ENCODE data around the gene ODAD3.
"Not testable (repeated sequence)": the region's sequence is repeated elsewhere in the genome, so short reads cannot be mapped to it uniquely, and the experiment has no call there.

The ODAD3 gene

DNA sequence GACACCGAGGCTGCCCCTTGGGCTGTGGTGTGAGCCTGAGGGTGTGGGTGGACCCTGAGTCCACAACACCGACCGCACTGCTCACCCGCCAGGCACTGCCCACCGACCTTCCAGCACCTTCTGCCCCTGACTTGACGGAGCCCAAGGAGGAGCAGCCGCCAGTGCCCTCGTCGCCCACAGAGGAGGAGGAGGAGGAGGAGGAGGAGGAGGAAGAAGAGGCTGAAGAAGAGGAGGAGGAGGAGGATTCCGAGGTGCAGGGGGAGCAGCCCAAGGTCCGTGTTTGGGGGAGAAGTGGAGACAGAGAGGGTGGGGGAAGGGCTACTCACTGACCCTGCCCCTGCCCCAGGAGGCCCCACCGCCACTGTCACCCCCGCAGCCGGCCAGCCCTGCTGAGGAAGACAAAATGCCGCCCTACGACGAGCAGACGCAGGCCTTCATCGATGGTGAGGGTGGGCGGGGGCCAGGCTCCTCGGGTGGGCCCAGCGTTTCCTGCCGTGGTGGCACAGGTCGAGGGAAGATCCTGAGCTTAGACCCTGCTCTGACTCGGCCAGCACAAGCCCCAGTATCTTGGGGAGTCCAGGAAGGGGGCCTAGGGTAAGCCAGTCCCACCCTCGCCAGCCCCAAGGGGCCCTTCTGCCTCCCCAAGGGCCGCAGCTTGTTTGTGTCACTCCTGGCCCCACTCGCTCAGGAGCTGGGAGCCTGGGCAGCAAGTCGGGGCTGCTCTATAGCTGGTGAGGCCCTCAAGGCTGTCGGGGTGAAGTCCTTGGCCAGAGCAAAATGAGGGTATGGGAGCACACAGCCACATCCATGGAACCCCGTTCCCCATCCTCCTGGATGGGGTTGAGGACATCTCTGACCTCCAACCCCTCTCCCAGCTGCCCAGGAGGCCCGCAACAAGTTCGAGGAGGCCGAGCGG, 12.7 kb upstream of the ODAD3 start:
- DNase-seq, result no peak
- in situ Hi-C loops (cut with HindIII; ENCODE audit: low pct_ligation_motif_present, low pct_unique_long_range_greater_than_20kb, low sequenced_read_pairs), result no loop called here

DNA sequence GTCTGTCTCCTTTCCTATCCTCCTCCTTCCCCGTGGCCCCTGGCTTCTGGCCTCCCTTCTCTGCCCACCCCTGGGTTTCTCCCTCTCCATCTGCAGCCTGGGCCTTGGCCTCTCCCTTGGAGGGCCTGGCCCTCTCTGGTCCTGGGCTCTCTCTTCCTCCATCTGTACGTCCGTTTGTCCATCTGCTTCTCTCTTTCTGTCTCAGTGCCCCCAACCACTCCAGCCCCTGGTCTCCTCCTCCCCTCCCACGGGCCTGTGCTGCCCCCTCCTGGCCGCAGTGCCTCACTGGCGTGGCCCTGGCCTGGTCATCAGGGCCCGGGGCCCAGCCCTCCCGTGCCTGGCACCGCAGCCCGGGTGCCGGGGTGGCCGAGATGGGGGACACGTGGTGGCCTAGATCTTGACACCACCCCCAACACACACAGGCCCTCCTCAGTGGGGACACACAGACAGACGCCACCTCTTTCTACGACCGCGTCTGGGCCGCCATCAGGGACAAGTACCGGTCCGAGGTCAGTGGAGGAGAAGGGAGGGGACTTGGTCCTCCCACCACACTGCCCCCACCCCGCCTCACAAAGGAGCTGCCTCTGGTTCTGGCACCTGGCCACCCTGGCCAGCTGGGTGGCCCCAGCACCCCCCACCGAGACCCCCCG, 11.9 kb upstream of the ODAD3 start:
- peak; percentile 46 for DNase-seq
- in situ Hi-C loops (cut with HindIII; ENCODE audit: low pct_ligation_motif_present, low pct_unique_long_range_greater_than_20kb, low sequenced_read_pairs), result no loop called here

DNA sequence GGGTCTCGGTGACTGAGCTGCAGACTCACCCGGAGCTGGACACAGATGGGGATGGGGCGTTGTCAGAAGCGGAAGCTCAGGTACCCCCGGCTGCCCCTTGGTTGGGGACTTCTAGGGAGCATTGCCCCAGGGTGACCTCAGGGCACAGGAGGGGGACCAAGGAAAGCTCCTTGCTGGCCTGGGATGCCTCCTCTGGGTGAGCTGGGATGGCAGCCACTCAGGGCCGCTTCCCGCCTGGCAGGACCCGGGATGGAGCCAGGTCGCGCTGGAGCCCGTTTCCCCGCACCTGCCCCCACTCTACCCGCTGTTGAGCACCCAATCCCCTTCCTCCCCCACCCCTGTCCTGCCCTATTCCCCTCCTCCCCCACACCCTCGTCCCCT, 11.3 kb upstream of the ODAD3 start:
- in situ Hi-C loops (cut with HindIII; ENCODE audit: low pct_ligation_motif_present, low pct_unique_long_range_greater_than_20kb, low sequenced_read_pairs), result no loop called here
- DNase-seq, result no peak

DNA sequence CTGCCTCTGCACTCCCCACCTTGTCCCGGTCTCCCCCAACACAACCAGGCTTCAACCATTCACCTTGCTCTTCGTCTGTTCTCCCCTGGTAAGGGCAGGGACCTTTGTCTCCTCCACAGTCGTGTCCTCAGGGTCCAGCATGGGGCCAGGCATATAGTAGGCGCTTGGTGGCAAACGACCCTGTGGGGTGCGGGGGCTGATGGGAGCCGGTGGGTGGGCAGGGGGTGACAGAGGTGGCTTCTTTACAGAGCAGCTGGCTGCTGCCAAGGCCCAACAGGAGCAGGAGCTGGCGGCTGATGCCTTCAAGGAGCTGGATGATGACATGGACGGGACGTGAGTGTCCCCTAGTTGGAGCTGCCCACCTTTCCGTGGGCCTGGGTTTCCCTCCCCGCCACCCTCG, 10.2 kb upstream of the ODAD3 start:
- no peak for DNase-seq
- in situ Hi-C loops (cut with HindIII; ENCODE audit: low pct_ligation_motif_present, low pct_unique_long_range_greater_than_20kb, low sequenced_read_pairs), result no loop called here

DNA sequence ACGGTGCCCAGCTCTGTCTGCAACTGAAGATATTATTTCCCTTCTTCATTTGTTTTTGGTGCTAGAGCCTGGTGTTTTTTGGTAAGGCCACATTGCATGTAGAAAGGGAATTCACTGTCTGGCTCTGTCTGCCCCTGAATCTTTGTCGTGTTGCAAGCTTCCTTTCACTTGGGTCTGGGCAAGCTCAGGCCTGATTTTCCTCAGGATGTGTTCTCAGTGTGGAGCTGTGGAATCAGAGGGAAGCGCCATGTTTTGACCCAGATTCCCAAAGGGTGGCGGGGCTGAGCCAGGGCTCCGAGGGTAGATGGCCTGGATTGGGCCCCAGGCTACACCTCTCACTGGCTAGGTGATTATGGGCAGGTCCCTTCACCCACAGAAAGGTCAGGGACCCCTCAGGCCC, 9.1 kb upstream of the ODAD3 start:
- in situ Hi-C loops (cut with HindIII; ENCODE audit: low pct_ligation_motif_present, low pct_unique_long_range_greater_than_20kb, low sequenced_read_pairs), result no loop called here
- no peak for DNase-seq

DNA sequence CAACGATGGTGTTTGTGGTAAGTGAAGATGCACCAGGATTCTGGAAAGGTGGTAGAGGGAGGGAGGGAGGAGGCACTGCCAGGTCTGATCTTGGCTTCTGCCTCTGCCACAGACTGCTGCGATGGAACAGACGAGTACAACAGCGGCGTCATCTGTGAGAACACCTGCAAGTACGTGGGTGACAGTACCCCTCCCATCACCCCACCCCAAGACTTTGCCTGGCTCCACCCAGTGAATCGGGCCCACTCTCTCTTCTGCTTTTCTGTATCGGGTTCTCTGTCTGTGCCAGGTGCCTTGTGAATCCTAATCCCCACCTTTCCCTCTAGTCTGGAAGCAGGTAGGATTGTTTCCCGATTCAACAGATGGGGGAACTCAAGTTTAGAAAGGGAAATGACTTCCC, 3.0 kb upstream of the ODAD3 start:
- in situ Hi-C loops (cut with HindIII; ENCODE audit: low pct_ligation_motif_present, low pct_unique_long_range_greater_than_20kb, low sequenced_read_pairs), result no loop called here
- no peak for DNase-seq

DNA sequence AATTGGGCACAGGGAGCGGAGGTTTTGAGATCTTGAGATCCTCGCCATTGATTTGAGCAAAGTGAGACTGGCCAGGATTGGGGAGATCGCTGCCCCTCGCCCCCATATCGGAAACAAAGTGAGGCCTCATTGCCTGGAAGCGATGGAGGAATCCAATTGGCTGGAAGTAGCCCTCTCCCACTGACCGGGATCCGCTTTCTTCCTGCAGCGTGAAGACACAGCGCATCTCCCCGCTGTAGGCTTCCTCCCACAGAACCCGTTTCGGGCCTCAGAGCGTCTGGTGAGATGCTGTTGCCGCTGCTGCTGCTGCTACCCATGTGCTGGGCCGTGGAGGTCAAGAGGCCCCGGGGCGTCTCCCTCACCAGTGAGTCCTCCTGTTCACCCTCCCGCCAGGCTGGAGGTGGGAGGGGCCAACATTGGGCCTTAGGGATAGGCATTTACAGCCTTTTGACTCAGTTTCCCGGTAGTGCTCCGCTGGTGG, 952 bp upstream of the ODAD3 start:
- in situ Hi-C loops (cut with HindIII; ENCODE audit: low pct_ligation_motif_present, low pct_unique_long_range_greater_than_20kb, low sequenced_read_pairs), result no loop called here

DNA sequence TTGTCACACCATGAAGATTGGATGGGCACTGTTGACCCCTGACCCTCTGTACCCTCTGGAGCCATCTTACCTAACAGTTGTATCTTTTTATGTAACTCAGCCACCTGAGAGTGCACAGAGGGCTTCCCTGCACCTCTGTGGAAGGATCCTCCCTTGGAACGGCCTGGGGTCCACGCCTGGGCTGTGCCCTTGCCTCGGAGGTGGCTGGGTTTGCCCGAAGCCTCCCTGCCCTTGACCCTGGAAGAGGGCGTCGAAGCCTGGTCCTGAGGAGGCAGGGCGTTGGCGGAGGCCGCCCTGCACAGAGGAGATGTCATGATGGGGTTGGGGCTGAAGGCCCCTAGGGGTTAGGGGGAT, 241 bp downstream of the ODAD3 start:
- in situ Hi-C loops (cut with HindIII; ENCODE audit: low pct_ligation_motif_present, low pct_unique_long_range_greater_than_20kb, low sequenced_read_pairs), result no loop called here
- DNase-seq, result no peak

More for the DNA sequence above, 952 bp upstream of the ODAD3 start:
- DNase-seq, result peak; percentile 23

DNA sequence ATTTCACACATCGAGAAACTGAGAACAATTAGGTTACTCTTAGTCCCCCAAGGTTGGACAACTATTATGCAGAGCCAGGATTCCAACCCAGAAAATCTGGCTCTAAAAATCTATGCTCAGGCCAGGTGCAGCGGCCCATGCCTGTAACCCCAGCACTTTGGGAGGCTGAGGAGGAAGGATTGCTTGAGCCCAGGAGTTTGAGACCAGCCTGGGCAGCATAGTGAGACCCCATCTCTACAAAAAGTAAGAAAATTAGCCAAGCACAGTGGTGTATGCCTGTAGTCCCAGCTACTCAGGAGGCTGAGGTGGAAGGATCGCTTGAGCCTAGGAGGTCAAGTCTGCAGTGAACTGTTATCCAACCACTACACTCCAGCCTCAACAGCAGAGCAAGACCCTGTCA, 1.4 kb downstream of the ODAD3 start:
- in situ Hi-C loops (cut with HindIII; ENCODE audit: low pct_ligation_motif_present, low pct_unique_long_range_greater_than_20kb, low sequenced_read_pairs); DNase-seq: not testable (repeated sequence)

DNA sequence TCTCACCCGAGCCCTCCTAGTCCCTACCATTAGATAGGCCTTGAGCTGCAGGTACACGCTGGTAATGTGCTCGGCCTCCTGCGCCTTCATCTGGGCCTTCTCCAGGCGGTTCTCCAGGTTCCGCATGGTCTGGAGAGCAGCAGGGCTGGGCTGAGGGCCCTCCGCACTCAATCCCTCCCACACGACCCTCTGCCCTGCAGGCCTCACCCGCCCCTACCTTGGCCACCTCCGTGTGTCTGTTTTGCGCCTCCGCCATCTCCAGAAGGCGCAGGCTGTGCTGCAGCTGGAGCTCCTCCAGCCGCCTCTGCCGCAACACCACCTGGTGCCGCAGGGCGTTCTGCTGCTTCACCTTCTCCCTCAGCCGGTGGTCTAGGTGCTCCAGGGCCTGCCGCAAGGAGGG, 8.3 kb downstream of the ODAD3 start:
- in situ Hi-C loops (cut with HindIII; ENCODE audit: low pct_ligation_motif_present, low pct_unique_long_range_greater_than_20kb, low sequenced_read_pairs), result no loop called here

DNA sequence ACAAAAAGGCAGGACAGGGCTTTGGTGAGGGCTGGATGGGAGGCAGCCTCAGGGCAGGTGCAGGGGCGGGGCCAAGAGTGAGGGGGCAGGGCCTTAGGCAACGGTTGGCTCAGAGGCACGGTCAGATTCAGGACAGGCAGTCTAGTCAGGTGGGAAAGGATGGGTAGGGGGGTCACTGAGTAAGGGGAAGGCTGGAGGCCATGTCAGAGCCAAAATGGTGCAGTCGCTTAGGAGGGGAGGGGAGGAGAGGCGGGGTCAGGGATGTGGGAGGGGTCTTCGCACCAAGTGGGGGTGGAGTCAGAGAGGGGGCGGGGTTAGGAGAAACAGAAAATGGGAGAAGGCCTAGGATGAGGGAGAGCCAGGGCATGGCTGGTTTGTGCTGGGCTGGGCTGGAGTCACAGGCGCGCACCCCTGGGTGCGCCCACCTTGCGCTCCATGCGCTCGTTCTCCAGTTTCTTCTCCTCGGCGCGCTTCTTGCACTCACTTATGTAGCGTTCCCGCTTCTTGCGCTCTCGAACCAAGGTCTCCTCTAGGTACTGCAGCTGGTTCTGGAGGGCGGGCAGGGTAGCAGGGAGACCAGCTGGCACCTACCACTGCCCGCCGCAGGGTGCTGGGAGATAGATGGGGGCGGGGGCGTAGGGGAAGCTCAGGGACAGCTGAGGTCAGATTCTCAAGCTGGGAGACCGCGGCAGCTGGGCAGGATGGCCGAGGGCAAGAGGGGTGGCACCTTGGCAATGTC, 9.0 kb downstream of the ODAD3 start:
- in situ Hi-C loops (cut with HindIII; ENCODE audit: low pct_ligation_motif_present, low pct_unique_long_range_greater_than_20kb, low sequenced_read_pairs), result no loop called here
- no peak for DNase-seq

More for the DNA sequence above, 8.3 kb downstream of the ODAD3 start:
- DNase-seq, result no peak

DNA sequence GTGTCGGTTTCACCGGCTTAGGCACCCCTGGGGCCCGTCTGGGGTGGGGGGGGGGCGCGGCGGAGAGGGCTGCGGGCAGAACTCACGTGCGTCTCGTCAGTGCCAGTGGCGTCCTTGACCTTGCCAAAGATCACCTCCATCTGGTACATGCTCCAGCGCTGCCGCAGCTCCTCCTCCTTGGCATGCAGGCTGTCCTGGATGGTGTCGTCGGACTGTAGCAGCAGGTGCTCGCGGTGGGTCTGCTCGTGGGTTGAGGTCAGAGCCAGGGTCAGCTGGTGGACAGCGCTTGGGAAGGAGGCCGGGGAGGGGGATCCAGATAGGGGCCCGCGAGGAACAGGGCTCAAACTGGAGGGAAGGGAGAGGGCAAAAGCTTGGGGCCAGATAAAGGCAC, 11.1 kb downstream of the ODAD3 start:
- in situ Hi-C loops (cut with HindIII; ENCODE audit: low pct_ligation_motif_present, low pct_unique_long_range_greater_than_20kb, low sequenced_read_pairs), result no loop called here
- DNase-seq, result no peak

DNA sequence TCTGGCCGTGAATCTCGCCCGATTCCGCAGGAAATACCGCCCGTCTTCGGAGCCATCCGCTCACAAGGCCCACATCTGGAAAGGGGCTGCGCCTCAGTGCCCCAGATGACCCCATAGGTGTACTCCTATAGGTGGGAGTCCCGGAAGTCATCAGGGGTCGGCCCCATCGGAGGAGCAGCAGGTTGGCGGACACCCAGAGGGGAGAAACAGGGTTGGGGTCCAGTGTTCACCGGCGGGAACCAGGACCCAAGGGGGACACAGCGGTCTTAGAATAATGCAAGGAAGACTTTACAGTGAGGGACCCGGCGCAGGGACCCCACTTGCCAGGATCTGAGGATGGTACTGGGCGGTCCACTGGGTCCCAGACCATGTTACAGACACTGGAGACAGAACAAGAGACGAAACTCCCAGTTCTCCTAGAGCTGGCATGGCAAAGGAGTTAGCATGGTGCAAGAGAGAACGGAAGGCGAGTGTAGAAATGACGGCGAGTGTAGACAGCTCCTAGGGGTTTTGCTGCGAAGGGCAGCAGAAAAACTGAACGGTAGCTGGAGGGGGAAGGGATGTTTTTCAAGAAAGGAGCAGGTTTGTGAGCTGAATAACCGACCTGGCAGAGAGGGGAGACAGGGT, 11.6 kb downstream of the ODAD3 start:
- DNase-seq, result no peak
- in situ Hi-C loops (cut with HindIII; ENCODE audit: low pct_ligation_motif_present, low pct_unique_long_range_greater_than_20kb, low sequenced_read_pairs), result no loop called here

DNA sequence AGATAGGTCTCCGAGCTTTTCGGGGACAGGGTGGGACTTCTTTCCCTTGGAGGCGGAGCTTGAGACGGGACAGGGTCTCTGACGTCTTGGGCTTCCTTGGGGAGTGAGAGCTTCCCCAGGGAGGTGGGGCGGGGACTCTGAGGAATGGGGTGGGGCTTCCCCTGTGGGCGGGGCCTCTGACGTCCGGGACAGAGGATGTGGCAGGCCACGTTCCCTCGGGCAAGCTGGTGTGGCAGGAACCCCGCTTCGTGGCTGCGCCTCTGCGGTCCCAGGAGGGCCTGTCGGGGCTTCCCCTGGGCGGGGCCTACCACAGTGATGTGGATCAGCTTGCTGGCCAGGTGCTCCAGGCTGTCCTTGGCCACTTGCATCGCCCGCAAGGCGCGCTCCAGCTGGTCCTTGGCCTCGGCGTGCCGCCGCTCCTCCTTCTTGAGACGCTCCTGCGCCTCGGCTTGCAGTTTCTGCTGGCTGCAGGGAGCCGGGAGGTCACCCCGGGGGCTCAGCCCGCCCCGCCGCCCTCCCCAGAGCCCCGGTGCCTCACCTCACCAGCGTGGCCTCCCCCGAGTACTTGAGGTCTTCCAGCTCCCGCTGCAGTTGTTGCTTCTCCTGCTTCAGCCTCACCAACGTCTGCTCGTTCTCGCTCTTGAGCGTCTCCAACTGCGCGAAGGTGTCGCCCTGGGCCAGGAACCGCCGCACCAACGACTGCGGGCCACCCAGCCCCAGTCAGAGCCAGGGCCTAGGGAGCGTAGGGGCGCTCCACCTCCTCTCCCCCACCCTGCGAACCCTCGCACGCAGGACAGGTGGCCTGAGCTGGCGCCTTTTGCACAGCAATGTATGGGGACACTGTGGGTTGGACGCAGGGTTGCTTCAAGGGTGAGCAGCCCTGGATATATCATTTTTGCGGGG, 12.5 kb downstream of the ODAD3 start:
- in situ Hi-C loops (cut with HindIII; ENCODE audit: low pct_ligation_motif_present, low pct_unique_long_range_greater_than_20kb, low sequenced_read_pairs), result no loop called here
- DNase-seq, result no peak

DNA sequence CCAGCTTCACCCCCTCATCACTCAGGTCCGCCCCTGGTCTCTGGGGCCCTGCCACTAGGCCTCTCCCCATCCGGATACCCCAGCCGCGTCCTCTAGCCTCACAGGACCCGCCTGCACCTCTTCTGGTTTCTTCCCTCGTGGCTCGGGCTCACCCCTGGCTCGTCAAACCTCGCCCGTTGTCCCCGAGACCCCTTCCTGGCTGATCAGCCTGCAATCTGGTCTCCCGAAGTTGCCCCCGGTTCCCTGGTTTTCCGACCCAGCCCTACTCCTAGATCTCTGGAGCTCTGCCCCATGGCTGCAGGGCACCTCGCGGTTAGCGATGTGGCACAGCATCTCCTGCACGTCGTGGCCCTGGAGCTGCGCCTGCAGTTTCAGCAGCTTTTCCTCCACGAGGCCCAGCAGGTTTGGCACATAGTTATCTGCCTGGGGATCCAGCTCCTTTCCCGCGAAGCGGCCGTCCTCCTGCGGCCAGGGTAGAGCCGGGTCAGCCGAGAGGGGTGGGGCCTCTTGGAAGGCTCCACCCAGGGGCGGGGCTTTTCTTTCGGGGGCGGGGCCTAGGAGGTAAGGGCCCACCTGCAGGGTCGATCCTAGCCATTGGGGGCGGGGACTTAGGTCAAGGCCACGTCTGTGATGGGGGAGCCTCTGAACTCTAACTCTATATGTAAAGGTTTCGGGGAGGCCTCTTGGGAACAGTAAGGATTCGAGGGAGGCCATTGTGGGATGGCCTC, 13.4 kb downstream of the ODAD3 start:
- in situ Hi-C loops (cut with HindIII; ENCODE audit: low pct_ligation_motif_present, low pct_unique_long_range_greater_than_20kb, low sequenced_read_pairs), result no loop called here
- DNase-seq, result no peak

DNA sequence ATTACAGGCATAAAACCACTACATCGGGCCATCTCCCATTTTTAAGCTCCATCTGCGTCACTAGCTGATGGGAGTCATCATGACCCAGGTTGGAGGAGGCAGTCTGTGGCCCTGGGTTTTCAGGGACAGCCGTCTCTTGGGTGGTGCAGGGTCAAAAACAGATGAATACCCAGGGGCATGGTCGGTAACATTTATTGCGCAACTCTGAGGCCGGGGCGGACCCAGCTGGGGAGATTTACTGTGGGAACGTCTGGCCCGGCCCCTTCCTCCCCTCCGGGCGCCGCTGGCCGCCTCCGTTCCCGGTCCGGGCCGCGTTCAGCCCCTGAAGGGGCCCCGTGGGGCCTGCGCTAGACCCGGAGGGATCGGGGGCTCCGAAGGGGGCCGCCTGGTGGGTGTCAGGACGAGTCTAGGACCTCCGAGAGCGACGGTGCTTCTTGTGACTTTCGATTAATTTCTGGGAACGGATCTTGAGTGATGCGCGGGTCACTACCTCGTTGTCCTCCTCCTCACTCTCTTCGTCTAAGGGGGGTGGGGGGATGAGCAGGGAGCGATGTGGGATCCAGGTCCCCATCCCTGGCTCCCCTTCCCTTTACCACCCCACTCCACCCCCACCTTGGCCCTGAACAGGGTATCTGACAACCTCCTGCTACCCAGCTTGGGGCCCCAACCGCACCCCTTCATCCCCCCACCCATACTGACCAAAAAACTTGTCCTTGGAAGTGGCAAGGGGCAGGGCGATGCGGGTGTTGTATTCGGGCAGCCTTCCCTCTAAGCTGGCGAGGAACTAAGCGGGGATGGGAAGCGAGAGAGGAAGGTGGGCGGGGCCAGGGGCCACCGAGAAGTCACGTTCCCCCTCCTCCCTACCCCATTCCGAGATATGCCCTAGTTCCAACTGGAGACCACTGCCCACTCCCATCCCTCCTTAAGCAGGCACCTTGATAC, 14.2 kb downstream of the ODAD3 start:
- in situ Hi-C loops (cut with HindIII; ENCODE audit: low pct_ligation_motif_present, low pct_unique_long_range_greater_than_20kb, low sequenced_read_pairs), result no loop called here
- DNase-seq, result no peak
